ENCODE data around the gene FAM83B. TPM values are rescaled to one million over a fixed set of nuclear protein-coding genes. Genes with fewer than 3 reads are reported as not detected.
A peak's percentile ranks its signal among the peaks of the same experiment; 100 is the strongest.

Gene FAM83B
- total RNA-seq, 8 experiments from 2014 or later, result 0.05 to 0.71 (median 0.12) TPM; not detected in 4

DNA sequence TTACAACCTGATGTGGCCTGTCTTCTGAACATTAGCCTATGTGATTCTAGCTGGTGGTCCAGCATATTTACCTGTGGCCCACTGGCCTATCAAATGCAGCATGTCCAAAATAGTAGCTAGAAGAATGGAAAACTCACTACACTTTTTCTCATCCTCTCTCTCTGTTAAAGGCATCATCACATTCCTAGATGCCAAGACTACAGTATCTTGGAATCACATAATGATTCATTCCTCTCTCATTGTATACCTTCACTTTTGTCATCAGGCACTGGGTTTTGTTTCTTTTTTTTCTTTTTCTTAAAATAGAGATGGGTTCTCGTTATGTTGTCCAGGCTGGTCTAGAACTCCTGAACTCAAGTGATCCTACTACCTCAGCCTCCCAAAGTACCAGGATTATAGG lies 45.0 kb downstream of the FAM83B start:
- ATAC-seq (replicated peaks in 6 of 8), result no peak
- H3K27ac ChIP-seq, result no peak overlapping the region
- no peak overlapping the region for H3K4me3 ChIP-seq
- H3K4me1 ChIP-seq (replicated peaks in 1 of 2), result no peaks in the 10 kb centered on the region
- in situ Hi-C loops (cut with MboI; ENCODE audit: low pct_unique_long_range_greater_than_20kb in 2 of 9, low sequenced_read_pairs in 9 of 9, unreplicated experiment in 9 of 9), result no loop called here
- WGBS, 10 experiments, result 20 to 100% (median 67%) methylated on average over 1 of the region's 1 CpG

DNA sequence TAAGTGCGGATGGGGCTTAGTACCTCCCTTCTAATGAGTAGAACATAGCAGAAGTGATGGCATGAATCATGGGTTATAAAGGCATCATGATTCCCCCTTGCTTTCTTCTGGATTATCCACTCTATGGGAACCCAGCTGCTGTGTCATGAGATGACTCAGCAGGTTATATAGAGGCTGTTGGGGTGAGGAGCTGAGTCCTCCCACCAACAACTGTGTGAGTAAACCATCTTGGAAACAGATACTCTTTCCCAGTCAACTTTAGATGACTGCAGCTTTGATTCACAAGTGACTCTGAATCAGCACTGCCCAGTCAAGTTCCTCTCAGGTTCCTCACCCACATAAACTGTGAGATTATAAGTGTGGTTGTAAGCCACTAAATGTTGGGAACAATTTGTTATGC lies 46.3 kb downstream of the FAM83B start:
- H3K4me3 ChIP-seq, result no peak overlapping the region
- 60 to 100% (median 80%) methylated on average over 1 of the region's 1 CpG; no CpG with 5 or more reads in 7 of the 10 experiments for WGBS, 10 experiments
- no peaks in the 10 kb centered on the region for H3K4me1 ChIP-seq (replicated peaks in 1 of 2)
- ATAC-seq (replicated peaks in 6 of 8), result peak in 3 of 8 experiments; percentile 20 to 82 (median 79)
- H3K27ac ChIP-seq, result no peak overlapping the region
- in situ Hi-C loops (cut with MboI; ENCODE audit: low pct_unique_long_range_greater_than_20kb in 2 of 9, low sequenced_read_pairs in 9 of 9, unreplicated experiment in 9 of 9), result no loop called here

DNA sequence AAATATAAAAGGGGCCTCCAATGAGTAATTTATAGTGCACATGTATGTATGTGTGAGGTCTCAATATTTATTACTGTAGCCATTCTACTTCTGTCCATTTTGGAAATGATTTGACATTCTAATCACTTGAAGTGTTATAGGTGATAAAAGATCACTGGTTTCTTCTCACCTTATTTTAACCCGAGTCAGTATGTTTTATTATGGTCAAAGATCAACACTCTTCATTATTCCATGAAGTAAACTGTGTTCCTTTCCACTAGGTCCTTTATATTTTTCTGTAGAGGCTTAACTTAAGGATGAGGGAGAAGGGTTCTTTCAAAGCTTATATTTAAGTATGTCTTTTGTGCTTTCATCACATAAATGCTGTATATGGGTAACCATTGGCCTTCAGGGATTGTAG lies 47.2 kb downstream of the FAM83B start:
- Histone ChIP-seq H3K4me1 (replicated peaks in 1 of 2) (no peaks in the 10 kb centered on the region), H3K27ac (no peak overlapping the region), H3K4me3 (no peak overlapping the region)
- in situ Hi-C loops (cut with MboI; ENCODE audit: low pct_unique_long_range_greater_than_20kb in 2 of 9, low sequenced_read_pairs in 9 of 9, unreplicated experiment in 9 of 9), result no loop called here
- no peak for ATAC-seq (replicated peaks in 6 of 8)
- WGBS, 10 experiments, result 0 to 100% (median 78%) methylated on average over 1 of the region's 1 CpG; no CpG with 5 or more reads in 2 of the 10 experiments

DNA sequence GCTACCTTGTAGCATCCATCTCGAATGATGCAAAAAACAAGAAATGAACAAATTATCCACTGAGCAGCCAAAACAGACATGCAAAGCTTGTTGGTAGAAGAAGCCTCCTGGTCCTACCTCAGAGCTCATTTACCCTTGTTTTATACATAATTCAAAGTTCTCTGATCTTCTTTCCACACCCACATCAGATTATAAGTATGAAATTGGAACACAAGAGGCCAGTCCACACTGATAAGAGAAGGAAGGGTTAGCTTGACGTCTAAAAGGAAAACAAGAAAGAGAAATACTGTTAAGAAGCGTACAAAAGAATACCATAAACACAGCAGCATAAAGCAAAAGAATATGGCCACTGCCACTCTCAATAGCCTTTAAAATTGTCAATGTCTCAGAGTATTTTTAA lies 49.7 kb downstream of the FAM83B start:
- in situ Hi-C loops (cut with MboI; ENCODE audit: low pct_unique_long_range_greater_than_20kb in 2 of 9, low sequenced_read_pairs in 9 of 9, unreplicated experiment in 9 of 9), result no loop called here
- no peaks in the 10 kb centered on the region for H3K4me1 ChIP-seq (replicated peaks in 1 of 2)
- H3K27ac ChIP-seq, result no peak overlapping the region
- 19 to 100% (median 81%) methylated on average over 1 to 3 of the region's 3 CpGs for WGBS, 10 experiments
- ATAC-seq (replicated peaks in 6 of 8), result no peak
- H3K4me3 ChIP-seq, result no peak overlapping the region

DNA sequence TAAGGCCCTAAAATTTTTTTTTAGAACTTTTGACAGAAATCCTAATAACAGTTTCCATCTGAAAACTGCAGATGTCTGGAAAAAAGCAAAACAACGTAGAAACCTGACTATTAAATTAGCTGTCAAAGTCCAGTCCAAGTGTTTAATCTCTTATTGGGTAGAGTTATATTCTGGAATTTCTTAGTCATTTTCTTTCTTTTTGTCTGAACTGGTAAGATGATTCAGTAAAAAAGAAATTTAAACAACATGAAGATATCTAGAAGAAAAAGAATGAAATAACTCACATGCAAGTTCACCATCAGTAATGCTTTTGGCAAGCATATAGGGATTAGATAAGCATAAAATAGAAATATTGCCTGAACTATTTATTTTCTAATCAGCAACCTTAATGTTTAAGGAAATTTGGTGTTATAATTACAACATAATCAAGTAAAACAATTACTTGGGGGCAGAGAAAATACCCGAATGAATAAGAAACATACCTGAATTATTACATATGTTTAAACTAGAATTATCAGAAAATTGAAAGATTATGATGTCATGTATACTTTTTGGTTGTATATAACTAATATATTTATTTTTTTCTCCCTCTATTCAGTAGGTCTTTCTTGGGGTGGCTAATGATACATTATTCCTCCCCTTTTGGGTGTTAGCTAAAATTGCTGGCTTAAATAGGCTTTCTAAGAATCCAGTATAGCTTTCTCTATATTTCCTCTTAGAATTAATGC lies 51.1 kb downstream of the FAM83B start:
- Histone ChIP-seq H3K4me1 (replicated peaks in 1 of 2) (no peaks in the 10 kb centered on the region), H3K4me3 (no peak overlapping the region), H3K27ac (no peak overlapping the region)
- WGBS, 10 experiments, result 13 to 100% (median 77%) methylated on average over 1 to 2 of the region's 2 CpGs
- no peak for ATAC-seq (replicated peaks in 6 of 8)
- in situ Hi-C loops (cut with MboI; ENCODE audit: low pct_unique_long_range_greater_than_20kb in 2 of 9, low sequenced_read_pairs in 9 of 9, unreplicated experiment in 9 of 9), result no loop called here

DNA sequence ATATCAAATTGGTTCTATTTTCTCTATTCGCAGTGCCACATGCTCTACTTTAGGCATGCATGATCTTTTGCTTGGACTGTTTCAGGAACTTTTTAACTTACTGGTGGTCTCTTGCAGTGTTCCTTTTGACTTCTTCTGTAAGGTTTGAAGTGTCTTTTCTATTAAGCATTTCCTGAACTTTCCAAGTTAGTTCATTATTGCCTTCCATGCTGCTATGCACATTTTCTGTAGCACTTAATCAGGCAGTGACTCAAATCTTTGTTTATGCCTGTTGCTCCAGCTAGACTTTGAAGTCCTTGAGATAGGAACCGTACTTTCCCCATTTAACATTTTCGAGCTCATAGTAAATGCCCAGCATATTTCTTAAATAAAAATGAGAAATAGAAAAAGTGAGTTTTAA lies 52.2 kb downstream of the FAM83B start:
- no peak for ATAC-seq (replicated peaks in 6 of 8)
- Histone ChIP-seq H3K27ac (no peak overlapping the region), H3K4me1 (replicated peaks in 1 of 2) (no peaks in the 10 kb centered on the region), H3K4me3 (no peak overlapping the region)
- in situ Hi-C loops (cut with MboI; ENCODE audit: low pct_unique_long_range_greater_than_20kb in 2 of 9, low sequenced_read_pairs in 9 of 9, unreplicated experiment in 9 of 9), result no loop called here
- 40 to 100% (median 94%) methylated on average over 1 to 3 of the region's 3 CpGs for WGBS, 10 experiments

DNA sequence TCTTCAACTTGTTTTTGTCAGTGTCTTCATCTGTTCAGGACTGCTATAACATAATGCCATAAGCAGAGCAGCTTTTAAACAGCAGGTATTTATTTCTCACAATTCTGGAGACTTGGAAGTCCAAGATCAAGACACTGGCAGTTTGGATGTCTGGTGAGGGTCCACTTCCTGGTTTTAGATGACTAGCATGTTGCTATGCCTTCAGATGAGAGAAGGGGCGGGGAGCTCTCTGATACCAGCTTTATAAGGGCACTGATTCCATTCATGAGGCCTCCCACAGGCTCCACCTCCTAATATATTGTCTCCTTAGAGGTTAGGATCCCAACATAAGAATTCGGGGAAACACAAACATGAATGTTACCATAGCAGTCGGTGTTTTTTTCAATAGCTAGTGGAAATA lies 52.9 kb downstream of the FAM83B start:
- ATAC-seq (replicated peaks in 6 of 8), result no peak
- no peaks in the 10 kb centered on the region for H3K4me1 ChIP-seq (replicated peaks in 1 of 2)
- H3K27ac ChIP-seq, result no peak overlapping the region
- no peak overlapping the region for H3K4me3 ChIP-seq
- in situ Hi-C loops (cut with MboI; ENCODE audit: low pct_unique_long_range_greater_than_20kb in 2 of 9, low sequenced_read_pairs in 9 of 9, unreplicated experiment in 9 of 9), result no loop called here
- WGBS, 10 experiments, result 54 to 93% (median 88%) methylated on average over 1 to 3 of the region's 3 CpGs; no CpG with 5 or more reads in 5 of the 10 experiments

DNA sequence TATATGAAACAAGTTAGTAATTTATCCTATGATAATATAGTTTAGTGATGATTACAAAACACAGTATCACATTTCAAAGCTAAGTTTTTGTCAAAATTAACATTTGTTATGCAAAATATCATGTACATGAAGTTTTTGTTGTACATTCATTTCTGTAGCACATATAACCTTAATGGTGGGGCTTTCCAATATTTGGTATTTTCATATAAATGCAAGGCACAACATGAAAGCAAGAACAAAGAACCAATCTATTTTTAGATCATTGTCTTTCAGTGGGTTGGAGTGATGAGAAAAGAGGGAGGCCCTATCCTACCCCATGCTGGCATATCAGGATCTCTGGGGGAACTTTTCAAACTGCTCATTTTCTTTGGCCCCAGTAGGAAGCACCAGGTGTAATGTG lies 53.4 kb downstream of the FAM83B start:
- no peak for ATAC-seq (replicated peaks in 6 of 8)
- in situ Hi-C loops (cut with MboI; ENCODE audit: low pct_unique_long_range_greater_than_20kb in 2 of 9, low sequenced_read_pairs in 9 of 9, unreplicated experiment in 9 of 9), result no loop called here
- Histone ChIP-seq H3K27ac (no peak overlapping the region), H3K4me3 (no peak overlapping the region), H3K4me1 (replicated peaks in 1 of 2) (no peaks in the 10 kb centered on the region)

DNA sequence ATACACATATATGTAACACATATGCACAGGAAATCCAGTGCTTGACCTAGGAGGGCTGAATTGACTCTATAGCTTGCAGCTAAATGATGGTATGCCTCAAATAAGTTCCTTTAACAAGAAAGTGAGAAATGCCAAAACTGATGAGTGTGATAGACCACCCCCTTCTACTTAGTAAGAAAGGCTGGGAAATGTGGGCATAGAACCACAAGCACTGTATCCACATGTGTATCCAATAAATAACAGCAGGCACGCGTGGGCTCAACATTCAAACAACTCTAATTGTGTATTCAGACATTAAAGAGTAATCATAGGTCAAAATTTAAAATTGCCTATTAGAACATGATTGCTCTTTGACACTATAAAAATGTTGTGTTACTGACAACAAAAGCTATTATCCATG lies 54.1 kb downstream of the FAM83B start:
- Histone ChIP-seq H3K4me3 (no peak overlapping the region), H3K27ac (no peak overlapping the region), H3K4me1 (replicated peaks in 1 of 2) (no peaks in the 10 kb centered on the region)
- ATAC-seq (replicated peaks in 6 of 8), result no peak
- in situ Hi-C loops (cut with MboI; ENCODE audit: low pct_unique_long_range_greater_than_20kb in 2 of 9, low sequenced_read_pairs in 9 of 9, unreplicated experiment in 9 of 9), result no loop called here
- WGBS, 10 experiments, result 0 to 100% (median 89%) methylated on average over 2 of the region's 2 CpGs; no CpG with 5 or more reads in 2 of the 10 experiments

DNA sequence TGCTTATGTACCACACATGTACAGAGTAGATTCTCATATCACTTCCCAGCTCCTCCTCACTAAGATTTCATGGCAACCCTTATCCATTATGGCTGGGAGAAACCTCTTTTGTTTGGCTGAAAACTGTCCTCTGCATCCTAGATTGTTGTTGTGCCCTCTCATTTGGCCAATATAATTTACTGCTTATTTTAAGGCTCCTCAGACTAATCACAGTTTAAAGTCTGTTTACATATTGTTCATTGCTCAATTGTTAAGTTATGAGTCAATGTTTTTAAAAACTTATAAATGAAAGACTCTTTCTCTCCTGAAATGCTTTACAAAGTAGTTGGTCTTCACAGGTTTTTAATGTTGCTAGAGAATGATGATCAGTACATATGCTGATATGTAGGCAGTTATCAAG lies 57.3 kb downstream of the FAM83B start:
- no peak overlapping the region for H3K4me3 ChIP-seq
- in situ Hi-C loops (cut with MboI; ENCODE audit: low pct_unique_long_range_greater_than_20kb in 2 of 9, low sequenced_read_pairs in 9 of 9, unreplicated experiment in 9 of 9), result no loop called here
- ATAC-seq (replicated peaks in 6 of 8), result no peak
- no peak overlapping the region for H3K27ac ChIP-seq
- no peaks in the 10 kb centered on the region for H3K4me1 ChIP-seq (replicated peaks in 1 of 2)

DNA sequence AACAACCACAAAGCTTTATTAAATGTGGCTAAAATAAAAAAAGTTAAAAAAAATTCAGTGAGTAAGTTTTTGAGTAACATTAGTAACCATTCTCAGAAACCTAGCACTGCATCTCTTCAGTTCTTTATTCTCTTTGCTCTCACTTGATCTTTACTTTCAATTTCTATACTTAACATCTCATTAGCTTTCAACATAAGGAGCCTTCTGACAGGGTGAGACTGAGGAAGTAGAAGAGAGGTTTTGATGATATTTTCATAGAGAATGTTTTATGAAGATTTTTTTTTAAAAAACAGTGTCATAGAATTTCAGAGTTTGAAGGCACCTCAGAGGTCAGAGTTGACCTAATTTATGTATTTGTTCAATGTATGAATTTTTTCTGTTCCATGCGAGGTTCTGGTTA lies 60.8 kb downstream of the FAM83B start:
- Histone ChIP-seq H3K4me1 (replicated peaks in 1 of 2) (no peaks in the 10 kb centered on the region), H3K27ac (no peak overlapping the region), H3K4me3 (no peak overlapping the region)
- no peak for ATAC-seq (replicated peaks in 6 of 8)
- in situ Hi-C loops (cut with MboI; ENCODE audit: low pct_unique_long_range_greater_than_20kb in 2 of 9, low sequenced_read_pairs in 9 of 9, unreplicated experiment in 9 of 9), result no loop called here
- WGBS, 10 experiments, result 0 to 100% (median 92%) methylated on average over 1 of the region's 1 CpG

DNA sequence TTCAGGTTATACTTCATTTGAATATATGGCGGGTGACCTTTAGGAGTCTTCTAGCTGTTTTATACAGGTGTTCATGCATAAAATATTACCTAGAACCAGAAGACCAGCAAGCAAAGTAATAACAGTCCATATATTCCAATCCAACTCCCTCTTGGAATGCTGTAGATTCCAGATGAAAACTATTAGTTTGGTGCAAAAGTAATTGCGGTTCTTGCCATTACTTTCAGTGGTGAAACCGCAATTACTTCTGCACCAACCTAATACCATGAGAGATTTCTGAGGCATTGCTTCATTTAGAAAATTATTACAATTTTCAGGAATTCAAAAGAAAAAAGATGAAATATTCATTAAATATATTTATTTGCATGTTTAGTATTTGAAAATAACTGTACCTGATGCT lies 62.6 kb downstream of the FAM83B start:
- ATAC-seq (replicated peaks in 6 of 8), result no peak
- H3K4me1 ChIP-seq (replicated peaks in 1 of 2), result no peaks in the 10 kb centered on the region
- WGBS, 10 experiments, result 47 to 100% (median 93%) methylated on average over 1 to 3 of the region's 3 CpGs; no CpG with 5 or more reads in 1 of the 10 experiments
- in situ Hi-C loops (cut with MboI; ENCODE audit: low pct_unique_long_range_greater_than_20kb in 2 of 9, low sequenced_read_pairs in 9 of 9, unreplicated experiment in 9 of 9), result no loop called here
- H3K4me3 ChIP-seq, result no peak overlapping the region
- no peak overlapping the region for H3K27ac ChIP-seq

DNA sequence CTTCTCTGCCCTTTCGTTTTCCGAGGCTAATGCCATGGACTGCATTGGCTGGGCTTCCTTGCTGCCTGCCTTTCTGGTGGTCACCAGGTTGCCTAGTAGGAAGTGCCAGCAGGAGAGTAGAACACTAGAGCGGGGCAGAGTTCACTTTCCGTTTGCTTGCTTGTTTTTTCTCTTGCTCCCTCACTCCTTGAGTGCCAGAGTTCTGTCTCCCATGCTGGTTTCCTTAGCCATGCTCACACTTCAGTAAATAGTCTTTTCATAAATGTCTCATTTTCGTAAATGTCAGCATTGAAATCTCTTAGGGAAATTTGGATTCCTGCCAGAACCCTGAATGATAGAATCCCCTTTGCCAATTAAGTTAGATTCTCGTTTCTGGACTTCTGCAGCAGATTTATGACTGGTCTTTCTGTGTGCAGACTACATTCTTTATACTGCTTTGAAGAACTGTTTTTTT lies 63.9 kb downstream of the FAM83B start:
- no peaks in the 10 kb centered on the region for H3K4me1 ChIP-seq (replicated peaks in 1 of 2)
- peak in 3 of 8 experiments; percentile 47 to 91 (median 47) for ATAC-seq (replicated peaks in 6 of 8)
- no peak overlapping the region for H3K27ac ChIP-seq
- H3K4me3 ChIP-seq, result no peak overlapping the region
- in situ Hi-C loops (cut with MboI; ENCODE audit: low pct_unique_long_range_greater_than_20kb in 2 of 9, low sequenced_read_pairs in 9 of 9, unreplicated experiment in 9 of 9), result no loop called here
- 0 to 93% (median 69%) methylated on average over 1 to 6 of the region's 6 CpGs; no CpG with 5 or more reads in 1 of the 10 experiments for WGBS, 10 experiments

DNA sequence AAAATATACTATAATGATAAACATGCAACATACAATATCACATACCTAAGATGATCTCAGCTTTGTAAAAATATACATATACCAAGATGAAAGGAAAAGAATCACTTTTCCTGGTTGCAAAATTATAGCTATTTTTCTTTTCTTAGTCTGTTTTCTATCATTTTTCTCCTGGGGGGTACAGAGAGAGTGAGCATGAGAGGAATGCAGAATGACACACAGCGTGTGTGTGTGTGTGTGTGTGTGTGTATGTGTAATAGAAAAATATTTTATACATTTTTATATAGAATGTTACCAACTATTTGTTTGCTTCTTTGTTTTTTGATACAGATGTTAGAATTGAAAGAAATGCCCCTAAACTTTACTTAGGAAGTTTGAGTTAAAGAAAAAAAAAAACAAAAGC lies 64.3 kb downstream of the FAM83B start:
- in situ Hi-C loops (cut with MboI; ENCODE audit: low pct_unique_long_range_greater_than_20kb in 2 of 9, low sequenced_read_pairs in 9 of 9, unreplicated experiment in 9 of 9), result no loop called here
- peak in 1 of 8 experiments; percentile 19 for ATAC-seq (replicated peaks in 6 of 8)
- Histone ChIP-seq H3K4me1 (replicated peaks in 1 of 2) (no peaks in the 10 kb centered on the region), H3K4me3 (no peak overlapping the region), H3K27ac (no peak overlapping the region)
- 33 to 89% (median 67%) methylated on average over 1 of the region's 1 CpG; no CpG with 5 or more reads in 5 of the 10 experiments for WGBS, 10 experiments
